ENCODE measurements around the gene MICALL1.
"Not testable (repeated sequence)": the region's sequence is repeated elsewhere in the genome, so short reads cannot be mapped to it uniquely, and the experiment has no call there.

Gene MICALL1

GRCh38 chr22:37968452-37969251 lies 62.6 kb downstream of the MICALL1 start:
- no peak for DNase-seq (ENCODE audit: low read depth)
- no peak overlapping the region for H3K4me3 ChIP-seq (ENCODE audit: control insufficient read depth, low read depth, low read length)
- TF ChIP-seq CTCF (conservative IDR thresholded peaks at IDR 0.05; ENCODE audit: control insufficient read depth, insufficient read depth, low read depth, low read length), result no peak

DNA sequence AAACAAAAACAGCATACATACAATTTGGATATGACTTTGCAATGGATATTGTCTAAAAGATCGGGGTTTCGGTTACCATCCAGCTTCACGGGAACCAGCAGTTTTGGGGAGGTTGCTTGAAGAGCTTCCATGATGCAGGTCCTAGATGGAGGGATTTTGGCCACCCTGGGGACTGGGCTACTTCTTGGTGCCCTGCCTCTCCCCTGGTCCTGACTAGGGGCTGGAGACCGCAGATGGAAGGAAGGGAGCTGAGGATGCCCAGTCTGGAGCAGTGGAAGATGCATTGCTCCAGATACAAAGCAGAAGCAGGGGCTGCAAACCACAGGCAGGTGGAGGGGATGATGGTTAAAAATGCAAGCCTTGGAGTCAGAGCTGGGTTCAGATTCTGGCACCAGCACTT lies 64.8 kb downstream of the MICALL1 start:
- no peak overlapping the region for H3K4me3 ChIP-seq (ENCODE audit: control insufficient read depth, low read depth, low read length)
- no peak for DNase-seq (ENCODE audit: low read depth)
- no peak for TF ChIP-seq CTCF (conservative IDR thresholded peaks at IDR 0.05; ENCODE audit: control insufficient read depth, insufficient read depth, low read depth, low read length)

- no peak overlapping the region for H3K4me3 ChIP-seq (ENCODE audit: control insufficient read depth, low read depth, low read length)
These were observed 65.7 kb downstream of the MICALL1 start for GRCh38 chr22:37971475-37972434.

GRCh38 chr22:37972527-37972926 lies 66.4 kb downstream of the MICALL1 start:
- no peak for TF ChIP-seq CTCF (conservative IDR thresholded peaks at IDR 0.05; ENCODE audit: control insufficient read depth, insufficient read depth, low read depth, low read length)
- H3K4me3 ChIP-seq (ENCODE audit: control insufficient read depth, low read depth, low read length), result no peak overlapping the region
- no peak for DNase-seq (ENCODE audit: low read depth)

More at GRCh38 chr22:37971475-37972434, 65.7 kb downstream of the MICALL1 start:
- no peak for DNase-seq (ENCODE audit: low read depth)
- TF ChIP-seq CTCF (conservative IDR thresholded peaks at IDR 0.05; ENCODE audit: control insufficient read depth, insufficient read depth, low read depth, low read length), result no peak

- DNase-seq (ENCODE audit: low read depth), result no peak
- H3K4me3 ChIP-seq (ENCODE audit: control insufficient read depth, low read depth, low read length), result no peak overlapping the region
- no peak for TF ChIP-seq CTCF (conservative IDR thresholded peaks at IDR 0.05; ENCODE audit: control insufficient read depth, insufficient read depth, low read depth, low read length)
These were observed 67.4 kb downstream of the MICALL1 start for GRCh38 chr22:37973271-37974170.

- H3K4me3 ChIP-seq (ENCODE audit: control insufficient read depth, low read depth, low read length), result no peak overlapping the region
- no peak for TF ChIP-seq CTCF (conservative IDR thresholded peaks at IDR 0.05; ENCODE audit: control insufficient read depth, insufficient read depth, low read depth, low read length)
- DNase-seq (ENCODE audit: low read depth), result no peak
These were observed 69.1 kb downstream of the MICALL1 start for GRCh38 chr22:37975153-37975552.

DNA sequence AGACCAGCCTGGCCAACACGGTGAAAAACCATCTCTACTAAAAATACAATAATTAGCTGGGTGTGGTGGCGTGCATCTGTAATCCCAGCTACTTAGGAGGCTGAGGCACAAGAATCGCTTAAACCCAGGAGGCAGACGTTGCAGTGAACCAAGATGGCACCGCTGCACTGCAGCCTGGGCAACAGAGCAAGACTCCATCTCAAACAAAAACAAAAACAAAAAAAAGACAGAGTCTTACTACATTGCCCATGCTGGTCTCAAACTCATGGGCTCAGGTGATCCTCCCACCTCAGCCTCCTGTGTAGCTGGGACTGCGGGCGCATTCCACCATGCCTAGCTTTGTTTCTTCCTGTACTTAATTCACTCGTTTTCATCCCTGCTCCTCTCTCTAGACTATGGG lies 69.9 kb downstream of the MICALL1 start:
- not testable (repeated sequence) for H3K4me3 ChIP-seq (ENCODE audit: control insufficient read depth, low read depth, low read length); DNase-seq (ENCODE audit: low read depth)

Measured in fibroblast of mammary gland (primary cell).